ENCODE data around the gene ERCC6.

ERCC6 gene

GRCh38 chr10:49562893-49563292 lies 24.0 kb upstream of the ERCC6 start:
- no peak overlapping the region for H3K4me3 ChIP-seq (ENCODE audit: low read depth, low read length)
- no peak for TF ChIP-seq CTCF (IDR thresholded peaks at IDR 0.05; ENCODE audit: borderline replicate concordance, insufficient read depth, low read depth, low read length)

GRCh38 chr10:49560526-49560925 lies 21.6 kb upstream of the ERCC6 start:
- H3K4me3 ChIP-seq (ENCODE audit: low read depth, low read length) = no peak overlapping the region
- no peak for TF ChIP-seq CTCF (IDR thresholded peaks at IDR 0.05; ENCODE audit: borderline replicate concordance, insufficient read depth, low read depth, low read length)

- no peak overlapping the region for H3K4me3 ChIP-seq (ENCODE audit: low read depth, low read length)
- TF ChIP-seq CTCF (IDR thresholded peaks at IDR 0.05; ENCODE audit: borderline replicate concordance, insufficient read depth, low read depth, low read length) = no peak
Measured at GRCh38 chr10:49559476-49559875, 20.6 kb upstream of the ERCC6 start.

GRCh38 chr10:49558190-49558589 lies 19.3 kb upstream of the ERCC6 start:
- TF ChIP-seq CTCF (IDR thresholded peaks at IDR 0.05; ENCODE audit: borderline replicate concordance, insufficient read depth, low read depth, low read length) = no peak

GRCh38 chr10:49557681-49558080 lies 18.8 kb upstream of the ERCC6 start:
- no peak for TF ChIP-seq CTCF (IDR thresholded peaks at IDR 0.05; ENCODE audit: borderline replicate concordance, insufficient read depth, low read depth, low read length)
- H3K4me3 ChIP-seq (ENCODE audit: low read depth, low read length) = no peak overlapping the region

More at GRCh38 chr10:49558190-49558589, 19.3 kb upstream of the ERCC6 start:
- H3K4me3 ChIP-seq (ENCODE audit: low read depth, low read length) = no peak overlapping the region

GRCh38 chr10:49556723-49557122 lies 17.8 kb upstream of the ERCC6 start:
- TF ChIP-seq CTCF (IDR thresholded peaks at IDR 0.05; ENCODE audit: borderline replicate concordance, insufficient read depth, low read depth, low read length) = no peak
- H3K4me3 ChIP-seq (ENCODE audit: low read depth, low read length) = no peak overlapping the region

- H3K4me3 ChIP-seq (ENCODE audit: low read depth, low read length) = no peak overlapping the region
- no peak for TF ChIP-seq CTCF (IDR thresholded peaks at IDR 0.05; ENCODE audit: borderline replicate concordance, insufficient read depth, low read depth, low read length)
Measured at GRCh38 chr10:49552277-49552676, 13.4 kb upstream of the ERCC6 start.
